Thyroid gland (tissue), 4 donors: Measurements from ENCODE around the gene CATSPER4.

Experiments used
- POLR2A ChIP-seq, 2 donors: fragments of 450-650 bp; IDR thresholded peaks; one replicate each; pipeline ENCODE4 v1.6.1; 2017; ENCODE audit warnings: antibody characterized with exemption in 2 of 2, mild to moderate bottlenecking in 2 of 2, moderate library complexity in 1 of 2
- TF ChIP-seq, protein P1 (sequence below), 6 experiments: fragments of 200-600 bp in 3 of 6; fragments of 450-650 bp in 3 of 6; sonication (generic) in 3 of 6; IDR thresholded peaks; one replicate each; pipeline ENCODE4 v1.5.1; 2016 to 2019; ENCODE audit warnings: antibody characterized with exemption in 6 of 6, mild to moderate bottlenecking in 2 of 6, inconsistent platforms in 1 of 6, moderate library complexity in 1 of 6

DNA sequence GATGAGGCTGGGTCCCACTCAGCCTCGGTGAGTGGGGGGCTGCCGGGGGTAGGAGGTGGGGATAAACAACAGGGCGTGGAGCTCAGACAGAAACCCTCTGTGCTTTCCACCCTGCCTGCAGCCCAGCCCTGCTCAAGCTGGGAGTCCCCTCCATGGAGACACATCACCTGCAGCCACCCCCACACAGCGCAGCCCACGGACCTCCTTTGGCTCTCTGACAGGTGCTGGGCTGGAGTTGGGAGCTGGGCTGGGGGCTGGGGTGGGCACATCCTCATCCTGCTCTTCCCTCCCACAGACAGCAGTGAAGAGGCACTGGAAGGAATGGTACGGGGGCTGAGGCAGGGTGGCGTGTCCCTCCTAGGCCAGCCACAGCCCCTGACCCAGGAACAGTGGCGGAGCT lies 1.9 kb upstream of the CATSPER4 start:
- no peak for TF ChIP-seq POLR2A (IDR thresholded peaks at IDR 0.05)
- TF ChIP-seq, protein P1, sequence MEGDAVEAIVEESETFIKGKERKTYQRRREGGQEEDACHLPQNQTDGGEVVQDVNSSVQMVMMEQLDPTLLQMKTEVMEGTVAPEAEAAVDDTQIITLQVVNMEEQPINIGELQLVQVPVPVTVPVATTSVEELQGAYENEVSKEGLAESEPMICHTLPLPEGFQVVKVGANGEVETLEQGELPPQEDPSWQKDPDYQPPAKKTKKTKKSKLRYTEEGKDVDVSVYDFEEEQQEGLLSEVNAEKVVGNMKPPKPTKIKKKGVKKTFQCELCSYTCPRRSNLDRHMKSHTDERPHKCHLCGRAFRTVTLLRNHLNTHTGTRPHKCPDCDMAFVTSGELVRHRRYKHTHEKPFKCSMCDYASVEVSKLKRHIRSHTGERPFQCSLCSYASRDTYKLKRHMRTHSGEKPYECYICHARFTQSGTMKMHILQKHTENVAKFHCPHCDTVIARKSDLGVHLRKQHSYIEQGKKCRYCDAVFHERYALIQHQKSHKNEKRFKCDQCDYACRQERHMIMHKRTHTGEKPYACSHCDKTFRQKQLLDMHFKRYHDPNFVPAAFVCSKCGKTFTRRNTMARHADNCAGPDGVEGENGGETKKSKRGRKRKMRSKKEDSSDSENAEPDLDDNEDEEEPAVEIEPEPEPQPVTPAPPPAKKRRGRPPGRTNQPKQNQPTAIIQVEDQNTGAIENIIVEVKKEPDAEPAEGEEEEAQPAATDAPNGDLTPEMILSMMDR (IDR thresholded peaks at IDR 0.05), result no peak
